HTERT RPE-1 (cell line): ENCODE results near the gene EIF3I.
"Not testable (repeated sequence)": the region's sequence is repeated elsewhere in the genome, so short reads cannot be mapped to it uniquely, and the experiment has no call there.

Source experiments
- in situ Hi-C: fragments of 300-500 bp; cut with MboI; formaldehyde crosslinking; loops from 4 replicates; pipeline ENCODE4 v1.14.3; 2020; ENCODE audit warnings: low sequenced_read_pairs

Gene EIF3I

GRCh38 chr1:32231843-32232432 is 9.7 kb downstream of the EIF3I start:
- in situ Hi-C loops: no loop called here

DNA sequence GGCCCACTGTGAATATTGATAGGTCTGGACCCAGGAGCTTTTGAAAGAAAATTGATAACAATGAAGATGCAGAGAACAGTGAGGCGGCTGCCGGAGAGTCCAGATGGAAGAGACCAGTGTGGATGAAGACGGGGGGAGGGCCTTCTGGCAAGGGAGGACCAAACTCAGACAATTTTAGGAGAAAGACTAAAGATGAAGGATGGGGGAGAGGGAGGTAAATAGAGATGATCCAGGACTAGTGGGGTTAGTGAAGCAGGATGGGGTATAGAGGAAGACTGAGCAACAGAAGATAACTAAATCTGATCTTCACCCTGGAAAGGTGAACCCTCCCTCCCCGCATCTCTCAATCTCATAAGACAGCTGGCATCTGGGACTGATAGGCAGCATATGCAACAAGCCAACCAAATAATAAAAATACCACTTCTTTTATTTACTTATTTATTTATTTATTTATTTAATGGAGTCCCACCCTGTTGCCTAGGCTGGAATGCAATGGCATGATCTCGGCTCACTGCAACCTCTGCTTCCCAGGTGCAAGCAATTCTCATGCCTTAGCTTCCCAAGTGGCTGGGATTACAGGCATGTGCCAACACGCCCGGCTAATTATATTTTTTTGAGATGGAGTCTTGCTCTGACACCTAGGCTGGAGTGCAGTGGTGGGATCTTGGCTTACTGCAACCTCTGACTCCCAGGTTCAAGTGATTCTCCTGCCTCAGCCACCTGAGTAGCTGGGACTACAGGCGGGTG is 10.5 kb downstream of the EIF3I start:
- in situ Hi-C loops: no loop called here

- in situ Hi-C loops: no loop called here
Measured at GRCh38 chr1:32234792-32235191, 12.6 kb downstream of the EIF3I start.

GRCh38 chr1:32239337-32239736 is 17.1 kb downstream of the EIF3I start:
- in situ Hi-C loops: no loop called here

- in situ Hi-C loops: no loop called here
Measured at GRCh38 chr1:32239790-32240139, 17.6 kb downstream of the EIF3I start.

GRCh38 chr1:32240140-32240951 is 18.1 kb downstream of the EIF3I start:
- in situ Hi-C loops: no loop called here

DNA sequence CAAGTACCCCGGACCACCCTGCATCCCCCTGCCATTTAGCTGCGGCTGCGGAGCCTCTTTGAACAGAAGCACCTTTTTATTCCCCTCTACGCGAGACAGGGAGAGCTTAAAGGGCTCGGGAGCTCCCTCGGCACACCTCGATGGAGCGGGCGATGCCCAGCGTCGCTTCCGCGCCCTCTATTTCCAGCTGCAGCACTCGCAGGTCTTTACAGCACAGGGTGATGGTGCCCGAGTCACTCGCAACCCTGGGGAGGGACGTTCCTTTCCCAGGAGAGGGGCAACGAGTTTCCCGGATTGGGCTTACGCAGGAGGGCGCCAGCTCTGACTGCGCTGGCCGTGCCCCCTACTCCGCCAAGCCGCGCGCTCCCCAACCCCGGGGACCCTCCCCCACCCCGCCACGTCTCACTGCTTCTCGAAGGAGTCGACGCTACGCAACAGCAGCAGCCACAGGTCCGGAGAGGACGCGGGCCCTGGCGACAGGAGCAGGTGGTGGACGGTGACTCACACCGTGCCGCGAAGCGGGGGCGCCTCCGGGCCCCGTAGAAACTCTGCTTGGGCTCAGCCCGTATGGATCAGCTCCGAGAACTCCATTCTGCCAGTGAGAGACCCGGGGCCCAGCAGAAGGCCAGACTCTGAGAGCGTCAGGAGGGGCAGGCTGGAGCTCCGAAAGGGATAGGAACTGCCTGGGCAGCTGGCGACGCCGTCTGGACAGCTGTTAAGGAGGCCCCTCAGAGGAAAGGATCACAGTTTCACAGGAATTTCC is 19.0 kb downstream of the EIF3I start:
- in situ Hi-C loops: no loop called here

DNA sequence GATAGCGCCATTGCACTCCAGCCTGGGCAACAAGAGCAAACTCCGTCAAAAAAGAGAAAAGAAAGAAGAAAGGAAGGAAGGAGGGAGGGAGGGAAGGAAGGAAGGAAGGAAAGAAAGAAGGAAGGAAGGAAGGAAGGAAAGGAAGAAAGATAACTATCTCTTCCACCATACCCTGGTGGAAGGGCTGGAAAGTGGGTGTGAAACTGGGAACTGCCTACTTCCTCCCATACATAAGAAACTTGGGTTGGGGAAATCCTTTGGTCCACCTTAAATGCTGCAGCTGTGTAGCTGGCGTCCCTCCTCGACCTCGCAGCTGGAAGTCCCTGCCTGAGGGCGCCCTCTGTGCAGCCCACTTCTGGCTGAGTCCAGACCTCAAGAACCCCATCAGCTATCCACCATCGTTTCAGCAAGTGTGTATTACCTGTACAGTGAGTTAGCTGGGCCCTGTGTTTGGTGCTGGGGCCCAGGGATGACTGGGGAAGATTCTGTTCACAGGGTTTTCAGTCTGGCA is 20.2 kb downstream of the EIF3I start:
- in situ Hi-C loops: no loop called here

DNA sequence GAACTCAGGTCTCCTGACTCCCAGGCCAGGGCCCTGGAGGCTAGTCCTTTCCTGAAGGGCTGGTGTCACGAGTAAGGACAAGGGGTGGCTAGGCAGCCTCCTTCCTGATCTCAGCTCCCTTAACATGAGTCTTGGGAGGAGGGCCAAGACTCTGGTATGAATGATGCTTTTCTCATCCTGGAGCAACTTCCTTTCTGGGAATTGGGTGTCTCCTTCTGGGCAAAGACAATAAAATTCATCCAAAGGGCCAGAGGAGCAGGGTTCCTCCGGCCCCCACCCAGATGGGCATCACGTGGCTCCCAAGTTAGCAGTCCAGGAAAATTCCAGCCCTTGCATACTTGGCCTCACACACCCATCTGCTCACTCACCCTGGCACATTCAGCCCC is 24.7 kb downstream of the EIF3I start, which contains the start of gene FAM167B:
FAM167B (plus strand) TSS at position 335 of the 386 bp plus-strand sequence. CDS start 200 bp downstream, outside the sequence.
- in situ Hi-C loops: no loop called here

DNA sequence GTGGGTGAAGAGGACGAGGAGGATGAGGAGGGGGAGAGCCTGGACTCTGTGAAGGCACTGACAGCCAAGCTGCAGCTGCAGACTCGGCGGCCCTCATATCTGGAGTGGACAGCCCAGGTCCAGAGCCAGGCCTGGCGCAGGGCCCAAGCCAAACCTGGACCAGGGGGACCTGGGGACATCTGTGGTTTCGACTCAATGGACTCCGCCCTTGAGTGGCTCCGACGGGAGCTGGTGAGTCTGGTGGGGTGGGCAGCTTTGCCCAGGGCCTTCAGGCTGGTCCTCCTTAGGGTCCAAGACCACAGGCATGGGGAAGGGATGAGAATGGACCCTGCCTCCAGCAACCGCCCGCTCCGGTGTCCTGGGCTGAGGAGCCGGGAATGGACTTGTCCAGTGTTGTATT is 25.2 kb downstream of the EIF3I start:
- in situ Hi-C loops: no loop called here

GRCh38 chr1:32247983-32248889 is 26.0 kb downstream of the EIF3I start:
- in situ Hi-C loops: no loop called here

- in situ Hi-C loops: no loop called here
Measured at GRCh38 chr1:32249831-32250525, 27.8 kb downstream of the EIF3I start.

- in situ Hi-C loops: no loop called here
Measured at GRCh38 chr1:32250893-32251716, 28.9 kb downstream of the EIF3I start, which contains the start of gene LCK. Gene LCK, plus strand, starts transcription at chr1:32251265. Its CDS starts 23,065 bp downstream, at chr1:32274330.

DNA sequence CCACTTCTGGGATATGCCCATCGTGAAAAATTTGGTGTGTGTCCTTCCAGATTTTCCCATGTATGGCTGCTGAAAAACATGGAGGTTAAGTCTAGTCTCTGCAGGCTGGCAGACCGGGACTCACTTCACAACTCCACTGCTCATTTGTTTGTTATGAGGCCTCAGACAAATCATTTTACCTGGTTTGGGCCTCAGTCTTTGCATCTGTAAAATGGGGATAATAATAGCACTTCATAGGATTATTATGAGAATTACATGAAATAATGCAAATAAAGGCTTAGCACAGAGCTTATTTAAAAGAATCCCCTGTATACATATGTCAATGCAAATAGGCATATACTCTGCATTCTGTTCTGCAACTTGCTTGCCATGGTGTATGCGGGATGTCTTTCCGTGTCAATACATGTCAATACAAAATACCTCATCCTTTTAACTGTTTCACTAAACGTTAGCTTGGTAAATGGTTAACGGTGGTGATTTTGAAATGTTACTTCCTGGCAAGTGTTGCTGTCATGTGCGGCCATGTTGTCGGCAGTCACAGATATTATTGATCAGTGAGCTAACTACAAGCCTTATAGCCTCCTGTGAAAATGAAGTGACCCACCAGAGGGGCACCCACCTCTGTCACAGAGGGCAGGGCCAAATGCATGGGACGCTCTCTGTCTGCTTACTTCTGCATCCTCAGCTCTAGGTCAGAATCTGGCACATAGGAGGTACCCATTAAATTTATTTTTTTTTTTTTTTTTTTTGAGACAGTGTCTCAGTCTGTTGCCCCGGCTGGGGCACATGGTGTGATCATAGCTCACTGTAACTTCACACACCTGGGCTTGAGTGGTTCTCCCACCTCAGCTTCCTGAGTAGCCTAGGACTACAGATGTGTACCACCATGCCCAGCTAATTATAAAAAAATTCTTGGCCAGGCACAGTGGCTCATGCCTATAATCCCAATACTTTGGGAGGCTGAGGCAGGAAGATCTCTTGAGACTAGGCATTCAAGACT is 33.2 kb downstream of the EIF3I start:
- in situ Hi-C loops: no loop called here

- in situ Hi-C loops: no loop called here
Measured at GRCh38 chr1:32256473-32257226, 34.4 kb downstream of the EIF3I start.

DNA sequence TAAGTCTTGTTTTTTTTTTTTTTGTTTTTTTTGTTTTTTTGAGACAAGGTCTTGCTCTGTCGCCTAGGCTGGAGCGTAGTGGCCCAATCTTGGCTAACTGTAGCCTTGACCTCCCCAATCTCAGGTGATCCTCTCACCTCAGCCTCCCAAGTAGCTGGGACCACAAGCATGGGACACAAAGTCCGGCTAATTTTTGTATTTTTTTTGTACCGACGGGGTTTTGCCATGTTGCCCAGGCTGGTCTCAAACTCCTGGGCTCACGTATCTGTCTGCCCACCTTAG is 35.0 kb downstream of the EIF3I start:
- in situ Hi-C loops: no loop called here

DNA sequence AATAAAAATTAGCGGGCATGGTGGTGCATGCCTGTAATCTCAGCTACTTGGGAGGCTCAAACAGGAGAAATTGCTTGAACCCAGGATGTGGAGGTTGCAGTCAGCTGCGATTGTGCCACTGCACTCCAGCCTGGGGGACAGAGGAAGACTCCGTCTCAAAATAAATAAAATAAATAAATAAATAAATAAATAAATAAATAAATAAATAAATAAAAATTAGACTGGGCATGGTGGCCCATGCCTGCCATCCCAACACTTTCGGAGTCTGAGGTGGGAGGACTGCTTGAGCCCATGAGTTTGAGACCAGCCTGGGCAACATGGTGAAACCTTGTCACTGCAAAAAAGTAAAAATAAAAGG is 41.0 kb downstream of the EIF3I start:
- in situ Hi-C loops: not testable (repeated sequence)
